ENCODE data around the gene SEC11A.

DNA sequence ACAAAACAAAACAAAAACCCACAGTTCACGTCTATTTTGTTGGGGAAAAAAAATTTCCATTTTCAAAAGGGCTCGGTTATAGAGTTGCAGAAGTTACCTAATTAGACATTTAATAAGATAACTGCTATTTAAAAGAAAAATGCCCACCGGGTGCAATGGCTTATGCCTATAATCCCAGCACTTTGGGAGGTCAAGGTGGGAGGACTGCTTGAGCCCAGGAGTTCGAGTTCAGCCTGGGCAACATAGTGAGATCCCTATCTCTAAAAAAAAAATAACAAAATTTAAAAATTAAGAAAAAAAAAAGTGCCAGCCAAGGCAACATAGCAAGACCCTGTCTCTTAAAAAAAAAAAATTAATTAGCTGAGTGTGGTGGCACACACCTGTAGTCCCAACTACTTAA is 19.2 kb downstream of the SEC11A start:
- no peak for TF ChIP-seq CTCF (IDR thresholded peaks at IDR 0.05; ENCODE audit: low read length)
- TF ChIP-seq EZH2 (optimal IDR thresholded peaks at IDR 0.05; ENCODE audit: low read depth, low read length): no peak
- no peak for TF ChIP-seq EZH2phosphoT487 (IDR thresholded peaks at IDR 0.05; ENCODE audit: low read length)

All from MM.1S (cell line).